Measurements from ENCODE around the gene RPAP2. TPM values are rescaled to one million over a fixed set of nuclear protein-coding genes. Genes with fewer than 3 reads are reported as not detected.
"Not testable (repeated sequence)": the region's sequence is repeated elsewhere in the genome, so short reads cannot be mapped to it uniquely, and the experiment has no call there.

RPAP2 gene
- total RNA-seq, 4 donors from 2014 or later = 3.2 to 37.8 (median 11.7) TPM

DNA sequence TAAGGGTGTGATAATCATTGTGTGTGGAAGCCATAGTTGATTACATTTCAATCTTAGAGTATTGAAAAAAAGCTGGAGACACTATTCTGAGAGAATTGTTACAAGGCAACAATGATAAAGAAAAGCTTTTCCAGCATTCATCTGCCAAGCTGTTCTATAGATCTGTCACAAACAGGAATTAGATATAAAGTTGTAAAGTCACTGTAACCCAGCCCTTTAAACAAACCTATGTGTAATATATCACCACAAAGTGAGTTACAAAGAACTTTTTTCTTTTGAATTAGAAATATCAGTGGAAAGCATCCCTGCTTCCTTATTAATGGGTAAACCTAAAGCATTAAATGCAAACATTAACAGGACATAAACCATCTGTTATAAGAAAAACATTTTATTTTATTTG is 55.4 kb downstream of the RPAP2 start:
- intact Hi-C loops (cut with DNase I; ENCODE audit: low total_unique reads) (no loop called here), in situ Hi-C loops (cut with MboI; ENCODE audit: low pct_ligation_motif_present in 1 of 4, low pct_unique_long_range_greater_than_20kb in 1 of 4, low sequenced_read_pairs in 3 of 4) (no loop called here)
- no peaks in the 10 kb centered on the region for H3K9me3 ChIP-seq
- no peak overlapping the region for H3K27ac ChIP-seq
- H3K27me3 ChIP-seq = no peaks in the 10 kb centered on the region
- H3K4me3 ChIP-seq = no peak overlapping the region
- DNase-seq = no peak
- H3K36me3 ChIP-seq = peaks cover 0 to 23% (median 6%) of the 10 kb centered on the region in 4 donors
- no peaks in the 10 kb centered on the region for H3K4me1 ChIP-seq
- TF ChIP-seq EP300 (IDR thresholded peaks at IDR 0.05; ENCODE audit: low read depth) (no peak), POLR2AphosphoS5 (IDR thresholded peaks at IDR 0.05) (no peak)
- TF ChIP-seq, protein P1, sequence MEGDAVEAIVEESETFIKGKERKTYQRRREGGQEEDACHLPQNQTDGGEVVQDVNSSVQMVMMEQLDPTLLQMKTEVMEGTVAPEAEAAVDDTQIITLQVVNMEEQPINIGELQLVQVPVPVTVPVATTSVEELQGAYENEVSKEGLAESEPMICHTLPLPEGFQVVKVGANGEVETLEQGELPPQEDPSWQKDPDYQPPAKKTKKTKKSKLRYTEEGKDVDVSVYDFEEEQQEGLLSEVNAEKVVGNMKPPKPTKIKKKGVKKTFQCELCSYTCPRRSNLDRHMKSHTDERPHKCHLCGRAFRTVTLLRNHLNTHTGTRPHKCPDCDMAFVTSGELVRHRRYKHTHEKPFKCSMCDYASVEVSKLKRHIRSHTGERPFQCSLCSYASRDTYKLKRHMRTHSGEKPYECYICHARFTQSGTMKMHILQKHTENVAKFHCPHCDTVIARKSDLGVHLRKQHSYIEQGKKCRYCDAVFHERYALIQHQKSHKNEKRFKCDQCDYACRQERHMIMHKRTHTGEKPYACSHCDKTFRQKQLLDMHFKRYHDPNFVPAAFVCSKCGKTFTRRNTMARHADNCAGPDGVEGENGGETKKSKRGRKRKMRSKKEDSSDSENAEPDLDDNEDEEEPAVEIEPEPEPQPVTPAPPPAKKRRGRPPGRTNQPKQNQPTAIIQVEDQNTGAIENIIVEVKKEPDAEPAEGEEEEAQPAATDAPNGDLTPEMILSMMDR (IDR thresholded peaks at IDR 0.05) = no peak

DNA sequence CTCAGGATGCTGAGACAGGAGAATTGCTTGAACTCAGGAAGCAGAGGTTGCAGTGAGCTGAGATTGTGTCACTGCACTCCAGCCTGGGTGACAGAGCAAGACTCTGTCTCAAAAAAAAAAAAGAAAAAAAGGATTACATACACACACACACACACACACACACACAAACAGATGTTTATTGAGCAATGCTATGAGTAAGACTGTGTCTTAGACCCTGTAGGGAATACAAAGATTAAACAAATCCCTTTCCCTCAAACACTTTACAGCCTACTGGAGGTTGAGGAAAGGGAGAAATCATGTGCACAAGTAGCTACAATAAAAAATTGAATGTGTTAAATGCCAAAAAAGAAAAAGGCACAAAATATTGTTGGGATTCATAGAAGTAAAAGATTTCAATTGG is 58.1 kb downstream of the RPAP2 start:
- TF ChIP-seq POLR2A (IDR thresholded peaks at IDR 0.05) = no peak
- no peak for TF ChIP-seq POLR2AphosphoS5 (IDR thresholded peaks at IDR 0.05)
- TF ChIP-seq, protein P1 (IDR thresholded peaks at IDR 0.05) = no peak
- TF ChIP-seq EP300 (IDR thresholded peaks at IDR 0.05; ENCODE audit: low read depth) = no peak
- Histone ChIP-seq H3K27me3 (no peaks in the 10 kb centered on the region), H3K36me3 (peaks cover 0 to 12% (median 6%) of the 10 kb centered on the region in 4 donors), H3K27ac (no peak overlapping the region), H3K4me1 (no peaks in the 10 kb centered on the region), H3K4me3 (no peak overlapping the region), H3K9me3 (no peaks in the 10 kb centered on the region)
- intact Hi-C loops (cut with DNase I; ENCODE audit: low total_unique reads) = no loop called here
- DNase-seq = no peak
- in situ Hi-C loops (cut with MboI; ENCODE audit: low pct_ligation_motif_present in 1 of 4, low pct_unique_long_range_greater_than_20kb in 1 of 4, low sequenced_read_pairs in 3 of 4) = no loop called here

DNA sequence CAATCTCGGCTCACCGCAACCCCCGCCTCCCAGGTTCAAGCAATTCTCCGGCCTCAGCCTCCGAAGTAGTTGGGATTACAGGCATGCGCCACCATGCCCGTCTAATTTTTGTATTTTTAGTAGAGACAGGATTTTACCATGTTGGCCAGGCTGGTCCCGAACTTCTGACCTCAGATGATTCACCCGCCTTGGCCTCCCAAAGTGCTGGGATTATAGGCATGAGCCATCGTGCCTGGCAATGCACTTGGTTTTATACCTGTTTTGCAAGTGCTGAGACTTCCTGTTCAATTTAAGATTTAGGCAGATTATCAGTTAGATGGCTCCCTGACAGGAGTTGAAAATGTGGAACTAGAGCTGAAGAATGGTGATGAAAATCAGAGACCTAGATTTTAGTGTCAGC is 60.5 kb downstream of the RPAP2 start:
- in situ Hi-C loops (cut with MboI; ENCODE audit: low pct_ligation_motif_present in 1 of 4, low pct_unique_long_range_greater_than_20kb in 1 of 4, low sequenced_read_pairs in 3 of 4); intact Hi-C loops (cut with DNase I; ENCODE audit: low total_unique reads); H3K9me3 ChIP-seq; H3K27me3 ChIP-seq; H3K4me1 ChIP-seq; DNase-seq; H3K27ac ChIP-seq; H3K4me3 ChIP-seq; H3K36me3 ChIP-seq: not testable (repeated sequence)
- 87 to 97% methylated on average over 7 to 10 of the region's 10 CpGs for WGBS, 2 donors (ENCODE audit: low coverage in 1 of 2)

DNA sequence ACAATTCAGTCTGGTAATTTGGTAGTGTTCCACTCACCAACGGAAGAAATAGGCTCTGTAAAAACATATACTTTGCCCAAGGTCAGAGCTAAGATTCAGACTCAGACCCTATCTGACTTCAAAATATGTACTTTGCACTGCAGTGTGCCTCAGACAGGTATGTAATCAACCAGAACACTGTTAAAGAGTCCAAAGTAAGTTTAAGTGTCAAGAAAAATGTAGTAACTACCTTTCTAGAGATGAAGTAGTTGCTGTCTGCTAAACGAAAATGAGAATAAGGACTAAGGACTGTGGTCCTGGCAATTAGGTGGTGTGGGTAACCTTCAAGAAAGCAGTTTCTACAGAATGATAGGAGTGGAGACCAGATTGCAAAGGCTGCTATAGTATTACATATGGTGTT is 61.1 kb downstream of the RPAP2 start:
- no peaks in the 10 kb centered on the region for H3K9me3 ChIP-seq
- no peaks in the 10 kb centered on the region for H3K4me1 ChIP-seq
- H3K27ac ChIP-seq = no peak overlapping the region
- TF ChIP-seq, protein P1 (IDR thresholded peaks at IDR 0.05) = no peak
- TF ChIP-seq POLR2AphosphoS5 (IDR thresholded peaks at IDR 0.05) (no peak), EP300 (IDR thresholded peaks at IDR 0.05; ENCODE audit: low read depth) (no peak), POLR2A (IDR thresholded peaks at IDR 0.05) (no peak)
- no peaks in the 10 kb centered on the region for H3K27me3 ChIP-seq
- intact Hi-C loops (cut with DNase I; ENCODE audit: low total_unique reads) (no loop called here), in situ Hi-C loops (cut with MboI; ENCODE audit: low pct_ligation_motif_present in 1 of 4, low pct_unique_long_range_greater_than_20kb in 1 of 4, low sequenced_read_pairs in 3 of 4) (no loop called here)
- 82 to 87% methylated on average over 1 to 2 of the region's 2 CpGs for WGBS, 2 donors (ENCODE audit: low coverage in 1 of 2)
- no peak for DNase-seq
- H3K36me3 ChIP-seq = peaks cover 0 to 6% (median 0%) of the 10 kb centered on the region in 4 donors
- H3K4me3 ChIP-seq = no peak overlapping the region

DNA sequence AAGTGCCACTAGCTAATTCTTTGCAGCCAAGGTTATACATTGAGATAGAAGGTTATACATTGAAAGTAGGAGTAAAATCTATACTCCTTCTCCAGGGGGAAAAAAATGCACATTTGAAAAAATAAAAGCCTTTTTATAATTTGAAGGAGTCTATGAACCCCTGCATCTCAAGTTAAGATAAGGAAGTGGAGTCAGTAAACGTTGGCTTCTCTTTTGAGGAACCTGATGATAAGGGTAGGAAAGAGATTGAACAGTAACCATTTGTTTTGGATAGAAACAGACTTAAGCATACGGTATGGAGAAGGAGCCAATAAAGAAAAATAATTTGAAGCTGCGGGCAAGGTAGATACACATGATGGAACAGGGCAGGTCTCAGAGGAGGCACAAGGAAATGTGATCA is 64.1 kb downstream of the RPAP2 start:
- in situ Hi-C loops (cut with MboI; ENCODE audit: low pct_ligation_motif_present in 1 of 4, low pct_unique_long_range_greater_than_20kb in 1 of 4, low sequenced_read_pairs in 3 of 4) (no loop called here), intact Hi-C loops (cut with DNase I; ENCODE audit: low total_unique reads) (no loop called here)
- no peak for DNase-seq
- WGBS, 2 donors (ENCODE audit: low coverage in 1 of 2) = 56 to 73% methylated on average over 3 of the region's 3 CpGs
- no peak overlapping the region for H3K4me3 ChIP-seq
- TF ChIP-seq EP300 (IDR thresholded peaks at IDR 0.05; ENCODE audit: low read depth) = no peak
- H3K4me1 ChIP-seq = no peaks in the 10 kb centered on the region
- no peak overlapping the region for H3K27ac ChIP-seq
- H3K27me3 ChIP-seq = no peaks in the 10 kb centered on the region
- peaks cover 0 to 3% (median 0%) of the 10 kb centered on the region in 4 donors for H3K36me3 ChIP-seq
- H3K9me3 ChIP-seq = no peaks in the 10 kb centered on the region

Data from transverse colon (tissue), 4 donors.